Right forelimb (tissue), 1 donor: ENCODE results near the gene KCNJ1.

Source experiments
- DNase-seq: peaks from one replicate; pipeline ENCODE4 v3.0.0-alpha.2; 2018

The KCNJ1 gene

DNA sequence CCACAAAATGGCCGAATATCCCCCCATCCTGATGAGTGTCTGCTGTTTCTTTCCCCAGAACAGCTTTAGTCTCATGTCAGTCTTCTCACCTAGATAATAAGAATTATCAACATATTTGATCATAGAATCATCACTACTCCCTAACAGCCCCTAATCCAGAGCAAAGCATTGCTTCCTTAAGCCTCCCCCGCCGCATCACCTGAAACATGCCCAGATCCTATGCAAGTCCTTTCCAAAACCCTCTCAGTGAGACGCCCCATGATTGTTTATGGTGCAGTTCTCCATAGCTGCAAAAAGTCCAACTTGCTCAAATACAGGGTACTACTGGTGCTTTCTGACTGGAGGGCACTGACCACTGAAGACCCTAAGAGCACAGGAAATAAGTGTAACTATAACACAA lies 20.1 kb downstream of the KCNJ1 start:
- DNase-seq: no peak

GRCh38 chr11:128845334-128845780 lies 21.7 kb downstream of the KCNJ1 start:
- DNase-seq: no peak

DNA sequence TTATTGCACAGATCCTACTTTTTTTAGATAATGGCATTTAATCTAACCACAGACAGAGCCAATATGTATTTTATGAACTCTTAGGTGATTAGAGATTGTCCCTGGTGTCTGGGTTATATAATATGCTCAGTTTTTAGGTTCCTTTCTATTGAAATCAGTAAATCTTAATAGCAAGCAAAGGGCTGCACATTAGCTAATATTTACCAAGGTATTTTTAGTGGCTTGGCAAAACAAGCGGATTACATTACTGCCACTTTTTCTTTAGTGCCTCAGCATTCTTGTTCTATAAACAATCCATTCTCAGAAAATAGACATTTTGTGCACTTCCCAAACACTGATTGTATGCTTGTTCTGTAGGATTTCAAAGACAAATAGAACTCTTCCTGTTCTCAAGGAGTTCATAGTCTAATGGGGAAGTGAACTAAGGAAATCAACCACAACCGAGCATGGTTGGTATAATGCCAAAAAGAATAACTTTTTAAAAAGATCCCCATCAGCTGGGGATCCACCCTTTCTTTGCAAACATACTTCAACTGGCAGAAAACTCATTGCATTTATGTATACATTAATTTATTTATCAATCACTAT lies 23.8 kb downstream of the KCNJ1 start:
- DNase-seq: no peak

GRCh38 chr11:128841461-128842072 lies 25.5 kb downstream of the KCNJ1 start:
- DNase-seq: no peak

DNA sequence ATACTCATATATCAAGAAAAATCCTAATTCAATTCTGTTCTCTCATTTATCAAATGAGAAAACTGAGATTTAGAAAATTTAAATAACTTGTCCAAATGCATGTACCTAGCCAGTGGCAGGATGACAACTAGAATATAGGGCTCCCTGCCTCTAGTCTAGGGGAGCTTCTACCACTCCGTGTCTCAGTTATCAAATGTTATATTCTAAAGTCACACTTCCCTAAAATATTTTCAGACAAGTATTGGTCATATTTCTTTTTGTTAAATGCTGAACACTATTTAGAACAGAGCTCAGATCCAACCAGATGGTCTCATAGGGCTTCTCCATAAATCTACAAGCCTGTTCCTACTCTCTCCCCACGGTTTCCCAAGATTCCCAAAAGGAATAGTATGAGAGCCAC lies 26.3 kb downstream of the KCNJ1 start:
- DNase-seq: no peak

- DNase-seq: no peak
Measured at GRCh38 chr11:128840137-128840536, 27.0 kb downstream of the KCNJ1 start.

- no peak for DNase-seq
Measured at GRCh38 chr11:128839081-128839480, 28.0 kb downstream of the KCNJ1 start.

DNA sequence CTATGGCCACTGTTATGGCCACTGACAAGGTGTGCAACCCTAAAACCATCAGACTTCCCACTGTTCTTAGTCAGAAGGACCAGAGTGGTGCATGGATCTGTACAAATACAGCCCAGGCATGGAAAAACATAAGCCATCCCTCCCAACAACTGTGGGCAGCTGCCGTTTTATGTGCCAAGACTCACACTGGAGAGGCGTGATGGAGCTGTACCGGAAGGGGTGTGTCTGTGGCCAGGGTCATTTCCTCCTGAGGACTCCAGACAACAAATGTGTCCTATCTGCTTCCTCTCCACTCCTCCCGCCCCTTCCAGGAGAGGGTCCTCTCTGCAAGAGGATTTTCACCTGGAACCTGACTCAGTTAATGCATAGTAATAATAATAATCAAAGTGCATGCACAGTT lies 29.5 kb downstream of the KCNJ1 start:
- no peak for DNase-seq

DNA sequence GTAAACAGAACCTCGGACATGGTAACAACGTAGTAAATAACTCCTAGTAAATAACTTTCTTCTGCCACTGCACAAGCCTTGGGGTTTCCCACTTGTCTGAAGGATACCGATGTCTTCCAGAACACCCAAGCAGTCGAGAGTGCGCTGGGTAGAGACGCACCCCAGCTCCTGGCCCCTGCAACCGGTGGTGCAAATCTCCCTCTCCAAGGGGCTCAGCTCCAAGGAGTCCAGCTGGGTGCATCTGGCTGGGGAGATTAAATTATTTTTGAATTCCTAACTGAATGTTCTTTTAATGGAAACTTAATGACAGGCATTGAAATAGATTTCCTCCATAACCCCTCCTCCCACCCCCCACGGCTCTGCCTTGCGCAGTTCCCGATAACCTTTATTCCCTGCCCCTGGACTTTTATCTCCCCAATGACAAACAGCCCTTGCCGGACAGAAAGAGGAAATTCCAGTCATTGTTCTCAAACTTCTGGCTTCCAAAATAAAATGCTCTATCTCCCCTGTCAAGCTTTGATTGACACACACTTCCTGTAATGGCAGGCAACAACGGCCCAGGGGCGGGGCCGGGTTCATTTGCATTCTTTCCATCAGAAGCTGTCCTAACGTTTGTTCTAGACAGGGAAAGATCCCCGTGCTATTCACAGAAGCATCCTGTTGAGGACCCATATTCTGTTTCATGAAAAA lies 31.2 kb downstream of the KCNJ1 start:
- no peak for DNase-seq

DNA sequence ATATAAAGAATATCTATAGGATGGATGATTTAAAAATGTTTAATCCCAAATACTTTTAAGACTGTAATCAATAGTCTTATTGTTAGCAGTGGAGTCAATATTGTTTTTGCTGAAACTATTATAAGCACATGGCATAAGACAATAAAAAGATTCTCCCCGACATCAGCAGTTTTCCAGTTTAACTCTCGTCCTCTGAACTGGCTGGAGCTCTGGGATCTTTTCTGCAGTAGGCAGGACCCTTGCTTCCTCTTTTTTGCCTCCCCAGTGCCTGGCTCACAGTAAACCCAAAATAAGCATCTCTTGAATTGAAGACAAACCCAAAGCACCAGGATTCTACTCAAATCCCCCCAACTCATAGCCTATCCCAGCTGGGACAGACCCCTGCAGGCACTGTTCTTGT lies 32.9 kb downstream of the KCNJ1 start:
- DNase-seq: no peak

DNA sequence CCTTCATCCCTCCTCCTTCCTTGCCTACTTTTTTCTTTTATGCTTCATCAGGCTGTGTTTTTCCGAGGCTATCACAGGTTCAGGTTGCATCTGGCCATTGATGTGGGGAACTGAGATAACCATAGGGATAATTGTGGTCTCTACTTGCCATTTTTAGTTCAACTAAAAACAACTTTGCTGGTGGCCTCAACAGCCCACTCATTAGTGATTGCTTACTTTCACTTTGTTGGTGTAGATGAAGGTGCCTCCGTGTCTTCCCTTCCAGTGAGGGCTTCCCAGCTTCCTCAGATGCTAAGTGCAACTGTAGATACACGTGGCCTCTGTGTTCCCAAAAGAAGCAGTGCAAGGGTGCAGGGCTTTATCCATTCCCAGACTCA lies 35.0 kb downstream of the KCNJ1 start:
- DNase-seq: no peak

DNA sequence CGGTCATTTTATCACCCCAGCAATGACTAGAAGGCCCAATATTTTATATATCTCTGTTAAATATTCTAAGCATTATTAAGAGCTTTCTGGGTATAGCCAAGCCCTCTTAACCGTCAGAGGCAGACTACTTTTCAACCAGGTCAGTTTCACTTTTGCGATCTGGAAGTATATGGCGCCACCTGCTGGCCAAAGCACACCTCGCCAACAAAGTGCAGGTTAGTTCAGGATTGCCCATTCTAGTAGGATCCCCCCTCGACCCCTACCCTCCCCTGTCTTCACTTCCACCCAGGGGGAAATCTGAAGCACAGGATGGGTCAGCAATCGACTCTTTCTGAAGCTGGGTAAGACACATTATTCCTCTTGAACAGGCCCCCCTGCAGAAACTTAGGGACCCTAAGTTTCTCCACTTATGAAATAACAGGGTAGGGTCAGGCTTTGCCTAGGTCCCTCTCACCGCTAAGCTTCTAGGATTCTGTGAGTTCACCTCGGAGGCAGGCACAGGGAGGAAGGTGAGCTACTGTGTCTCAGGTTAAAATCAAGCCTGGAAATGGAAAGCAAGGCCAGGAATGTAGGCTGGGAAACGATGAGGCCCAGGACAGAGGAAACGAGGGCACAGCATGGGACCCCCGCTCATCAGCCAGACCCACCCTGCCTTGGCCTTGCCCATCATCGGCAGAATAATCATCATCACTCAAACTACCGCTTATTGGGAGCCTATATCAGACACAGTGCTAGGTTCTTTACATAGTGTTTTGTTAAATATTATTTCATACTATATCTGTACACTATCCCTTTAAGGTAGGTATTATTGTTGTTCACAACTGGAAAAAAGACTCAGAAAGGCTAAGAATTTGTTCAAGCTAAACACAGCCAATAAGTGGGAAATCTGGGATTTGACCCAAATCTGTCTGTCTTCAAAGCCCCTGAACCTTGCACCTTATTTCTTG lies 35.6 kb downstream of the KCNJ1 start:
- peak; percentile 89 for DNase-seq

DNA sequence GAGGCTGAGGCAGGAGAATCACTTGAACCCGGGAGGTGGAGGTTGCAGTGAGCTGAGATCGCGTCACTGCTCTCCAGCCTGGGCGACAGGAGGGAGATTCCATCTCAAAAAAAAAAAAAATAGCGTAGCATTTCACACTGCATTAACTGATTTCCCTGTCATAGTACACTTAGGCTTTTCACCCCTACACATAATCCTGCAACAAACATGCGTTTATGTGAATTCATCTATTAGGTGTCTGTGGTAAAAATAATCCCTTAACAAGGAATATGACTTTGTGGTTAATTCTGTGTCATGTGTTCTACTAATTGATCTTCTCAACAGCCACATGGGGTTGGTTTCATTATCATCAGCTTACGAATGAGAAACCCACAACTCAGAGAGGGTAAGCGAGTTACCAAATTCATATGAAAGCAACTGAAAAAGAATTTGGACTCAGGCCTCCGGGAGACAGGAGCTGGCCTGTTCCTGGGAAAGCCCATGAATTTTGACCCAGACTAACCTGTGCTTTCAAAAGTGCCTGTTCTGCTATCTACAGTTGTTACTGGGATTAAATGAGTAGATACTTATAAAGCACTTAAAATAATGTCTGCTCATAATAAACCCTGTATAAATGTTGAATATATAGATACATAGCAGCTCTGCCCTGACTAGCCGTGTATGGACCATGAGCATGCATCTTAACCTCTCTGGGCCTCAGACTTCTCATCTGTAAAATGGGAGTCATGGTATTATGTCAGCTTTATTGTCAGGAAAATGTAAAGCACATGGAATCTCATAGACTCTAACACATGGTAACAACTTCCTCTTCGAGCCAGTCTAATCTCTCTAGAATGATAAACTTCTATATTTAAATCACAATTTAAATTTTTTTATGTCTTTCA lies 36.6 kb downstream of the KCNJ1 start:
- no peak for DNase-seq

DNA sequence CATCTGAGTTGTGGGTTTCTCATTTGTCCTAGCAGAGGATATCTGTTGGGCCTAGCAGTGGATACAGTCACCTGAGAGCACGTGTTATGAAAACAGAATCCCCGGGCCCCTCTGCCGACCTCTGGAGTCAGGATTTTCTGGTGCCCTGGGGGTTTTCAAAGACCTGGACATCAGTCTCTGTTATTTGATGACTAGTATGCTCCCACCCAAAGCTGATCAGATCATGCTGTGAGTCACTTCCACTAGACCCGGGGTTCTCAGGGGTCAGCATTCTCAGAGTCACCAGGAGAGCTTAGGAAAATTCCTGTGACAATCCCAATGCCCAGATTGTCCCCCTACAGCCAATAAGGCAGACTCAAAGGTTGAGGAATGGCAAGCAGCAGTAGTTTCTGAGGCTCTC lies 38.7 kb downstream of the KCNJ1 start:
- DNase-seq: no peak

GRCh38 chr11:128827191-128827893 lies 39.8 kb downstream of the KCNJ1 start:
- no peak for DNase-seq

GRCh38 chr11:128825050-128825784 lies 41.9 kb downstream of the KCNJ1 start:
- DNase-seq: no peak

DNA sequence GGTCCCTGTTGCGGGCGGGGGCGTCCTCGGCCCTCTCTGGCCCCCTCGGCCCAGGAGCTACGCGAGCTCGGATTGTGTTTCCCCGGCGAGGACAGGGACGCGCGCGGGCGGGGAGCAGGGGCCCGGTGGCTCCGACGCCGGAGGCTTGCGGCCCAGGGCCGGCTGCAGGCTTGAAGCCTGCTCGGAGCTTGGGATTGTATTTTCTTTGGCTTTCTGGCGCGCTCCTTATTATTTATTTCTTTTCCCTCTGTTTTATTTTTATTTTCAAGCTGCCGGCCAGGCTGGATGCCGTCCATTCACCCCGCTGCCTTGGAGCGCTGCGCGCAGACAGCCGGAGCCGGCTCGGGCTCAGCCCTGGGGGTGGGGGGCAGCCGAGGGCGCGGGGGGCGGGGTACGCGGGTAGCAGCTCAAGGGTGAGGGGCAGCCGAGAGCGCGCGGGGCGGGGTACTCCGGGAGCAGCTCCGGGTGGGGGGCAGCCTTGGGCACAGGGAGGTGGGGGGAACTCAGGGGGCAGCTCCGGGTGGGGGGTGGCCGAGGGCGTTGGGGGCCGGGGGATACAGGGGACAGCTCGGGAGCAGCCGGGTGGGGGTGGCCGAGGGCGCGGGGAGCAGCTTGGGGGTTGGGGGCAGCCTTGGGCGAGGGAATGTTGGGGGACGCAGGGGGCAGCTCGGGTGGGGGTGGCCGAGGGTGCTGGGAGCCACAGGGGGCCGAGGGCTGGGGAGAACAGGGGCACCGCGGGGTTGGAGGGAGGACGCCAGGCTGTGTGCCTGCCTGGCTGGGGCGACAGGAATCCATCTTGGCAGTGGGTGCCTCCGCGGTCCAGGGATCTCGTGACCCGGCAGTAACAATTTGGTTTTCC lies 42.7 kb downstream of the KCNJ1 start:
- peak; percentile 67 for DNase-seq

DNA sequence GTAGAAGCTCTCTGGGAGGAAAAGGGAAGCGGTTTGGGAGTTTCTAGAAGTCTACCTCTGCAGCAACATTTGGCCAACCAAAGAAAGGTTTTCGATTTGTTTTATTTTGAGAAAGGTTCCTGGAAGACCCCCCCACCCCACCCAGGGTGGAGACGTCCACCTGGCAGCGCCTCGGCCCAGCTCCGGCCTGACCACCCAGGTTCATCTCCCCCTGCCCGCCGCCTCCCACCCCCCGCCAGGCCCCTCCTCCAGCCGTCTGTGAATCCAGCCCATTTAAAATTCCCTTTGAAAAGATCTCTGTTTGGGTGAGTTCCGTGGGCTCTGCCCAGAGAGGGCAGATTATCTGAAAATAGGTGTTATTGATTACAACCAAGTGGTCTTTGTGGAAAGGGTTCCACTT lies 43.3 kb downstream of the KCNJ1 start:
- DNase-seq: no peak

DNA sequence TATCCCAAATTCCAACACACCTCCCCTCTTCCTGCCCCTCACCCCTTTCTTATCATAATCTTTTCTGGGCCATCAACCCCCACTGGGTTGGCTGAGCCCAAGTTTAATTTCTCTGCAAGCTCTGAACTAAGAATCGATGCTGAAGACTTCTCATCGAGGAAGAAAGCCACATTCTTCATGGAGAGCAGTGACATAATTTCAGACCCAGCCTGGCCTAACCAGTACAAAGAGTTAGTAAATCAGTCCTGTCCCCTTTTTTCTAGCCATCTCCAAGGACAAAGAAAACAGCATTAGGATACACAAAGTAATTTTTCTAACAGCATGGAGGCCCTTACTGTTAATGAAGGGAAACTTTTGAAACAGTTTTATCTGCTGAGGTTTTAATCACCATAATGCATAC lies 45.0 kb downstream of the KCNJ1 start:
- no peak for DNase-seq

DNA sequence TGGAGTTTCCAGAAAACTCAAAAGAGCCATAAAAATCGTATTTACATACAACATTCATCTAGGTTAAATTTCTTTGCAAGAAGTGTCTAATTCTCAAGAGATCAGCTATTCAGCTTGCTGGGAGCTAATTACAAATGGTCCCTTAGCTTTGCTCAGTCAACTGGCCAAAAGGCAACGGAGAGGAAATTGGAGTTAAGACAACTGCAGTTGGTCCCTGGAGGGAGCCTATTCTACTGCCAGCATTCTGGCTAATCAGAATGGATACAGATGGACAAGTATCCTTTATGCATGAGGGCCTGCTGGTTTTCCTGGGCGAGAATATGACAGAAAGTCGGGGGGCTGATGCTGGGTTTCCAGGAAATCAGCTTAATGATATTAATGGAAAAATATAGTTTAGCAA lies 45.5 kb downstream of the KCNJ1 start:
- DNase-seq: no peak
